ENCODE results near the gene PIK3R3.

Gene PIK3R3

DNA sequence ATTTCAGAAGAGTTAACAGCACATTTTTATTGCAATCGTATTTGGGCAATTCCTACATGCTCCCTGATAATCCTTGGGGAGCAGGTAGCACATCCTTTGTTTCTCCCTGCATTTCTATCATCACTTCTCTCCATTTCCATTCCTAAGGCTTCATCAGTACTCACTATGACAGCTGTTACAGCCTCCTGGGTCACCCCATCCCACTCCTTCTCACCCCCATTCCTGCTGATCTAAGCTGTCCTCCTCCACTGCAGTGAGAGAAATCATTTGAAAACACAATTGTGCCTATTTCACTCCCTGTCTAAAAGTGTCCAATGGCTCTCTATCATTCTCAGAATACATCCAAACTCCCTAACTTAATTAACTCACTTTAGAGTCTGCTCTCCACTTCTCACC lies 25.5 kb upstream of the PIK3R3 start:
- no peak for DNase-seq

- no peak for DNase-seq
Measured at GRCh38 chr1:46153732-46154131, 21.3 kb upstream of the PIK3R3 start.

GRCh38 chr1:46153228-46153627 lies 20.8 kb upstream of the PIK3R3 start:
- DNase-seq = no peak

GRCh38 chr1:46152016-46152415 lies 19.6 kb upstream of the PIK3R3 start:
- no peak for DNase-seq

GRCh38 chr1:46150085-46150484 lies 17.7 kb upstream of the PIK3R3 start:
- no peak for DNase-seq

DNA sequence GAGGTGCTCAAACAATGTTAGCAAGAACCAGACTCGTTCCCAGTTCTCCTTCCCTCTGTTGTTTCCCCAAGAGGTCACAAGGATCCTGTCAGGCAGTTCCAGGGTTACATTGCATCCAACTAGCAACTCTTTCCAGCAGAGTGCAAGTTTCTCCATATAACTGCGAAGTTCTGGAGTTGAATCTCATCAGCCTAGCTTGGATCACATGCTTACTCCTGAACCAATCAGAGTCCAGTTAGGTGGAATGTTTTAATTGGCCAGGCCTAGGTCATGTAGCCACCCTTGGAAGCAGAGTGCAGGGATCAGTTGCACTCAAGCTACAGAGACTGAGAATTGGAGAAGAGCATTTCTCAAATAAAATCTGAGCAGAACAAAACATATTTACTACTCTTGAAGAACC lies 15.9 kb upstream of the PIK3R3 start:
- no peak for DNase-seq

DNA sequence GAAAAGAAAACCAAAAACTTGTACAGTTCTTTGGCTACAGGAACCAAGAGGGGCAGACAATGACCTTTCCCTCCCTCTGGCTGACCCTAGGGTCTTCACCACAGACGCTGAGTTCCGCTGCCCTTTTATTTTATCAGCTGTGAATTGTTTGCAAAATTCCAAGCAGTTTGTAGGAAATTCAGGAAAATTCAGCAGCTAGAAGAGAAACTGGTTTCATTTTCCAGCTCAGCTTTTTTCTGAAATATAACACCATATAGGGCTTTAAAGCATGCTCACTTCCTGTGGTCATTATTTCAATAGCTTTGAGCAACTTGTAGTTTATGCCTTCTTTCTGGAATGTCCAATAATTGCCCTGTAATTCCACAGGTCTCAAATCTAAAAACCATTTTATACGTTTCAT lies 5.5 kb upstream of the PIK3R3 start:
- DNase-seq = no peak

DNA sequence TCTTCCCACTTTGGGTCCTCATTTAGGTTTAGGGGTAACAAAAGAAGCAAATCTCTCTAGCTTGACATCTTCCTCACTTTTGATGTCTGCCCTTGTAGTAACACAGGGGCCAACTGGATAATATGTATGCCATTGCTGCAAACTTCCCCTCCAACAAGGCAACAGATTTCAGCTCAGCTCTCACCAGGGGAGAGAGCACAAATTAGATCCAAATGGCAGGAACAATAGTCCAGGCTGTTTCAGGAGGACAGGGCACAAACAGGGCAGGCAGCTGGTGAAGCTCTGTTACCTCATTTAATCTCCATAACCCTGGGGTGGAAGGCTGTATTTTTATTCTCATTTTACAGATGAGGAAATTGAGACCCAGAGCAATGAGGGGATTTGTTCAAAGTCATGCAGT lies 4.3 kb upstream of the PIK3R3 start:
- DNase-seq = peak in 2 of 14 donors; percentile 10 to 95

- DNase-seq = peak in 1 of 14 donors; percentile 85
Measured at GRCh38 chr1:46134660-46135331, 2.4 kb upstream of the PIK3R3 start.

GRCh38 chr1:46133781-46134350 lies 1.4 kb upstream of the PIK3R3 start:
- DNase-seq = no peak

DNA sequence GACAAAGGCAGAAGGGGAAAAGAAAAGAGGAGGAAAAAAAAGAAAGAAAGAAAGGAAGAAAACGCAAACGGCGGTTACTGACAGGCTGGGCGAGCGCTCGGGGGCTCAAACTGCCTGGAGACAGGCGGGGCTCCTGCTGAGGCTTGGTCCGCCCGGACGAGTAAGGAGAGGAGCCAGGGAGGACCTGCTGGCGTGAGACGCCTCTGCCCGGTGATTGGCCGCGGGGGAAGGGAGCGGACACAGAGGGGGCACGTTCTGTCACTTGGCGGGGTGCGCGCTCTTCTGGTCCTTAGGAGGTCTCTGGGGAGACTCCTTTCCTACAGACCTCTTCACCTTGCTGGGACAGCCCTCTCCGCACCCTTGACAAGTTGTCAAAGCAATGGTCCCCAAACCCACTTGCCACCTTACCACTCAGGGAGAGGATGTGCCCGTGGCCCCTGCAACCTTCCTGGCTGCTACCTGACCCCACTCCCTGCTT lies 791 bp upstream of the PIK3R3 start:
- DNase-seq = peak in 2 of 14 donors; percentile 67 to 78

DNA sequence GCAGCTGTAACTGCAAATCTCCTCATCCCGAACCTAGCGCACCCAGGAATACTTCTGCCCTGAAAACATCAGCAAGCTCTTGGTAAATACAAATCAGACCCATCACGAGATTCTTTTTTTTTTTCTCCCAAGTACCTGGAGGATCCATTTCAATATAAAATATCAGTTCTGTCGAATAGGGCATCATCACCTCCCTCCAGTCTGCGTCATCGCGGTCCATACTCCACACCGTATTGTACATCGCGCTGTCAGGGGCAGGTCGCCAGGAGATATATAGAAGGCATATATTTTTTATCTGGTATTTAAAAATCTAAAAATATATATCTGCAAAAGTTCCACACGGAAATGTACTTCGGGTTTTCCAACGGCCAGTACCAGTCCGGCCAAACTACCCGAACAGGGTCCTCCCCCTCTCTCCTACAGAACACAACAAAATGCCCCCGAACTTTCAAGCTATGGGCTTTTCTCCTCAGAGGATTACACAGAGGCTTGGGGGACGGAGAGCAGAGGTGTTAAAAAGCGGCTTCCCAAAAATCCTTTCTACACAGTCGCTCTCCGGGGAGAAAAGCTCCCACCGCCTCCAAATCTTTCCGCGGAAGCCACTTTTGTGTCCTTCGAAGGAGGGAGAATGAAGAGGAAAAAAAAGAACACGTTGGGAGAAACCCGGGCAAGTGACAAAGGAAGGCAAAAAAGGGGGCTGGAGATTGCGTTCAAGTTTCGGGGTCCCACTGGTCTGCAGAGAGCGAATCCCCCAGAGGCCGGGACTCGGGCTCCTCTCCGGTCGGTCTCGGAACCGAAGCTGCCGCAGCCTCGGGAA lies 509 bp downstream of the PIK3R3 start:
- peak in 6 of 14 donors; percentile 15 to 61 (median 39) for DNase-seq

DNA sequence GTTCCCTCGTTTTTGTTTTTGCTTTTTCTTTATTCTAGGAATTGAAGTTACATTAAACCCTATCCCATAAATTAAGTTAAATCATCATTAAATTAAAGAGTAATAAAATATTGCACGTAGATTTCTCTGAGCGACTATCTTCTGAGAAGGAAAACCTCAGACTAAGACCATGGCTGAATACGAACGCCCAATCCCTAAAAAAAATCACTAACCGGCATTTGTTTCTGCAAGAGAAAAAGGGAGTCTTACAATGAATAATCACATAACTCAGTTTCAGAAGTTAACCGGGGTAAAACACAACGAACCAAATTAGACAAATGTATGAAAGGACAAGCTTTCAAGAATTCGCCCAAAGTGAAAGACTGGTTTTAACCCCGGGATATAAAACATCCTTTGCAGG lies 1.3 kb downstream of the PIK3R3 start:
- peak in 1 of 14 donors; percentile 49 for DNase-seq

GRCh38 chr1:46130606-46131005 lies 1.8 kb downstream of the PIK3R3 start:
- peak in 1 of 14 donors; percentile 58 for DNase-seq

DNA sequence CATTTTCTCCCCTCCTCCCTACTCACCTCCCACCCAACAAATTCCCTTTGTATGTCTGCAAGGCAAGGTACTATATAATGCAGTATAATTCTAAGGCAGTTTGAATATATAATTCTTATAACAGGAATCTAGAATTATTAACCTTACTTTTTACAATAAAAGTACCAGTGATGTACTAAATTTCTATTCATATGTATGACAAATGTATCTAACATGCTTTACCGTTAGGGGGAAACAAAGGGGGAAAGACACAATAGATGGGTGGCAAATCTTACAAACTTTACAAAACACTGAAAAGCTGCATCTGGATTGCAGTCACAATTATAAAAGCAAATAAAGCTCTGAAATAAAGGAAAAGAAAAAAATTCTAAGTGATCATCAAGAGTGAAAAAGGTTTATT lies 2.3 kb downstream of the PIK3R3 start:
- no peak for DNase-seq

DNA sequence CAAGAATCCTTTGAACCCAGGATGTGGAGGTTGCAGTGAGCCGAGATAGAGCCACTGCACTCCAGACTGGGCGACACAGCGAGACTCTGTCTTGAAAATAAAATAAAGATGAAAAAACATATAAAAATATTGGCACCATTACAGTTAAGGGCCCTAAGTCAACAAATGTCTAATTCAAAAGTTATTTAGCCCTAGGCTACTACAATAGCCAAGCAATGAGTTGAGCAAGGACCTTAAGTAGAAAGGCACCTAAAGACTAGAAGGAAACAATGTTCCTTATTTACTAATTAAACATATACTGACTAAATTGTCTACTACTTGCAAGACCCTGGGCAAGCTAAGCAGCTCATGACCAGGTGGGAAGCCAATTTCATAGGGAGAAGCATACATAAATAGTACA lies 4.1 kb downstream of the PIK3R3 start:
- DNase-seq = no peak

DNA sequence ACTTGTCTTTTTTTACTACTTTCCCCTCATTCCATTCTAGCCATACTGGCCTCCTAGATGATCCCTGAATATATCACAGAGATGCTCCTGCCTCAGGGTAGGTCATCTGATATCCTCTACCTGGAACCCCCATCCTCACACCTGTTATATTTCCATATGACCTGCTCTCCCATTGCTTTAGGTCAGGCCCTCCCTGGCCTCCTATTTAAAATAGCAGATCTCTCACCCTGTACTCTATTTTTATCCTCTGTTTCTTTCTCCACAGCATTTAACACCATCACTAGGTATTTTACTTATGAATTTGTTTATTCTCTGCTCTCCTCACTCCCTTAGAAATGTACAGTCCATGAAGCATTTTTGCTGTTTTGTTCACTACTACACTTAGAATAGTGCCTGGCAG lies 13.6 kb downstream of the PIK3R3 start:
- no peak for DNase-seq

GRCh38 chr1:46117810-46118494 lies 14.5 kb downstream of the PIK3R3 start:
- no peak for DNase-seq

- DNase-seq = no peak
Measured at GRCh38 chr1:46114925-46115603, 17.4 kb downstream of the PIK3R3 start.

GRCh38 chr1:46113948-46114347 lies 18.5 kb downstream of the PIK3R3 start:
- no peak for DNase-seq

DNA sequence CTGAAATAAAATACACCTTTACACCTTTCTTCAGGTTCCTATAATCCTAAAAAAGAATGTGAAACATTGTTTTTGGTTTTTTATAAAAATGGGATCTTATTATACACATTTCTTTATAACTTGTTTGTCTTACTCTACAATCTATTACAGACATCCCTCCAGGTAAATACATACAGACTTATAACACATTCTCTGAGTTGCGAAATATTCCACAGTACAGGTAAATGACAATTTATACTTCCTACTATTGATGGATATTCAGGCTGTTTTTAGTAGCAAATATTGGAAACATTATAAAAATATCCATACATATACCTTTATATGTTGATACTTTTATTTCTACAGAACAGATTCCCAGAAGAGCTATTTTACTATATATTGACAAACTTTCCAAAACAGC lies 20.3 kb downstream of the PIK3R3 start:
- DNase-seq = no peak

DNA sequence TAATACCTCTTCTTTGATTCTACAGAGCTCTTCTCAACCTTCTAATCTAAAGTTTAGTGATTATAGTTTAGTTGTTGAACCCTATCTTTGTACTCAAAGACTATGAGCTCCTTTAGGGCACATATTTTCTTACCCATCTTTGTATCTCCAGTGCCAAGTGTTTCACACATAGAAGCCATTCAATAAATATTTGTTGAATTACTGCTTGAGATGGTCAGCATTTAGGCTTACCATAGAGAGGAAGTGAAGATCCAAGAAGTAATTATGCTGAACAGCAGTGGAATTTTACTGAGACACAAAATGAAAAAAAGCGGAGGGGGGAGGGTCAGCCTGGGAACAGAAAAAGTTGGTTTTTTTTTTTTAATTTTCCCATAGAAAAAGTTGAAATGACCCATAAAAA lies 21.9 kb downstream of the PIK3R3 start:
- no peak for DNase-seq

All from C1 segment of cervical spinal cord (tissue), 14 donors.